Peyer's patch (tissue), 4 donors: ENCODE results near the gene CPAMD8. TPM values are rescaled to one million over a fixed set of nuclear protein-coding genes. Genes with fewer than 3 reads are reported as not detected.

Experiments
- DNase-seq, 3 donors: peaks; one replicate each; pipeline ENCODE4 v3.0.0-alpha.2; 2017 to 2019
- H3K27ac ChIP-seq, 4 donors: fragments of 200-600 bp; sonication (generic); one replicate each; pipeline ENCODE4 v1.5.1; 2016 to 2019
- H3K27me3 ChIP-seq, 2 donors: fragments of 200-600 bp; sonication (generic); one replicate each; pipeline ENCODE4 v1.5.1; 2019
- H3K36me3 ChIP-seq, 3 donors: fragments of 200-600 bp; sonication (generic); one replicate each; pipeline ENCODE4 v1.5.1; 2016 to 2019
- H3K4me1 ChIP-seq, 4 donors: fragments of 200-600 bp; sonication (generic); one replicate each; pipeline ENCODE4 v1.5.1; 2016 to 2019
- H3K4me3 ChIP-seq, 4 donors: fragments of 200-600 bp; sonication (generic); 1 replicate in 3 of 4; 2 replicates in 1 of 4; pipeline ENCODE4 v1.5.1; 2016 to 2019; ENCODE audit warnings: mild to moderate bottlenecking in 1 of 4
- H3K9me3 ChIP-seq, 4 donors: fragments of 200-600 bp; sonication (generic); one replicate each; pipeline ENCODE4 v1.5.1; 2016 to 2019; ENCODE audit warnings: mild to moderate bottlenecking in 1 of 4
- POLR2A ChIP-seq, 2 donors: fragments of 450-650 bp; IDR thresholded peaks; one replicate each; pipeline ENCODE4 v1.5.1; 2017; ENCODE audit warnings: antibody characterized with exemption in 2 of 2, mild to moderate bottlenecking in 2 of 2, moderate library complexity in 2 of 2
- total RNA-seq, 4 donors: library from RNA; depleted of rRNA; stranded (reverse); fragments of >200 nt; gene quantifications; one replicate each; pipeline ENCODE4 v1.1.0, GENCODE V29; 2016
- TF ChIP-seq, protein P1 (sequence below), 6 experiments: fragments of 450-650 bp in 4 of 6; fragments of 200-600 bp in 2 of 6; sonication (generic) in 1 of 6; IDR thresholded peaks; one replicate each; pipeline ENCODE4 v1.5.1; 2017 to 2019; ENCODE audit warnings: antibody characterized with exemption in 6 of 6, mild to moderate bottlenecking in 3 of 6, moderate library complexity in 1 of 6

Gene CPAMD8
- total RNA-seq, 4 donors from 2014 or later, result 2.6 to 10.7 (median 5.2) TPM

GRCh38 chr19:17073869-17074633 is 47.4 kb upstream of the CPAMD8 start:
- no peaks in the 10 kb centered on the region for H3K27me3 ChIP-seq
- DNase-seq, result peak in 2 of 3 donors; percentile 63 to 74
- peak overlapping the region; percentile 86 to 94 (median 92) for H3K27ac ChIP-seq
- H3K4me1 ChIP-seq, result peaks cover 0 to 33% (median 10%) of the 10 kb centered on the region in 4 donors
- no peak for TF ChIP-seq POLR2A (IDR thresholded peaks at IDR 0.05)
- TF ChIP-seq, protein P1, sequence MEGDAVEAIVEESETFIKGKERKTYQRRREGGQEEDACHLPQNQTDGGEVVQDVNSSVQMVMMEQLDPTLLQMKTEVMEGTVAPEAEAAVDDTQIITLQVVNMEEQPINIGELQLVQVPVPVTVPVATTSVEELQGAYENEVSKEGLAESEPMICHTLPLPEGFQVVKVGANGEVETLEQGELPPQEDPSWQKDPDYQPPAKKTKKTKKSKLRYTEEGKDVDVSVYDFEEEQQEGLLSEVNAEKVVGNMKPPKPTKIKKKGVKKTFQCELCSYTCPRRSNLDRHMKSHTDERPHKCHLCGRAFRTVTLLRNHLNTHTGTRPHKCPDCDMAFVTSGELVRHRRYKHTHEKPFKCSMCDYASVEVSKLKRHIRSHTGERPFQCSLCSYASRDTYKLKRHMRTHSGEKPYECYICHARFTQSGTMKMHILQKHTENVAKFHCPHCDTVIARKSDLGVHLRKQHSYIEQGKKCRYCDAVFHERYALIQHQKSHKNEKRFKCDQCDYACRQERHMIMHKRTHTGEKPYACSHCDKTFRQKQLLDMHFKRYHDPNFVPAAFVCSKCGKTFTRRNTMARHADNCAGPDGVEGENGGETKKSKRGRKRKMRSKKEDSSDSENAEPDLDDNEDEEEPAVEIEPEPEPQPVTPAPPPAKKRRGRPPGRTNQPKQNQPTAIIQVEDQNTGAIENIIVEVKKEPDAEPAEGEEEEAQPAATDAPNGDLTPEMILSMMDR (IDR thresholded peaks at IDR 0.05), result no peak
- H3K4me3 ChIP-seq, result peak overlapping the region; percentile 68 to 95 (median 84)
- peaks cover 0 to 7% (median 0%) of the 10 kb centered on the region in 3 donors for H3K36me3 ChIP-seq
- H3K9me3 ChIP-seq, result no peaks in the 10 kb centered on the region

GRCh38 chr19:17070912-17071311 is 44.3 kb upstream of the CPAMD8 start:
- DNase-seq, result no peak
- peaks cover 0 to 16% (median 0%) of the 10 kb centered on the region in 3 donors for H3K36me3 ChIP-seq
- peaks cover 0 to 15% (median 3%) of the 10 kb centered on the region in 4 donors for H3K4me1 ChIP-seq
- H3K27ac ChIP-seq, result no peak overlapping the region
- no peaks in the 10 kb centered on the region for H3K27me3 ChIP-seq
- no peak for TF ChIP-seq POLR2A (IDR thresholded peaks at IDR 0.05)
- TF ChIP-seq, protein P1 (IDR thresholded peaks at IDR 0.05), result no peak
- H3K9me3 ChIP-seq, result no peaks in the 10 kb centered on the region
- H3K4me3 ChIP-seq, result no peak overlapping the region

DNA sequence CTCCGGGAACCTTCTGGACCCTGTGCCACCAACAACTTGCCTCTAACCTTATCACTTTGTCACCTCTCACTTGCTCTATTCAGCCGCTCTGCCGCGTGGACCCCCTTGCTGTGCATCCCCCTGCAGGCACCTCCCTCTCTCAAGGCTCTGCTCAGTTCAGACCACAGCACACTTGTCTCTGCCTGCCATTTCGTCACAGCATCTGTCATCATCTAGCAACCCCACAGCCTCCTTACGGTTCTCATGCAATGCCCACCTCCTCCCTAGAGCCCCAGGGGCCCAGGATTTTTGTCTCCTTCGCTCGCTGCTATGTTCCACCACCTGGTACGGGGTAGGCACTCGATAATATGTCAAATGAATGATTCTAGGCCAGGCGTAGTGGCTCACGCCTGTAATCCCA is 43.8 kb upstream of the CPAMD8 start:
- Histone ChIP-seq H3K9me3 (no peaks in the 10 kb centered on the region), H3K36me3 (peaks cover 0 to 16% (median 0%) of the 10 kb centered on the region in 3 donors), H3K27ac (no peak overlapping the region), H3K4me3 (no peak overlapping the region), H3K27me3 (no peaks in the 10 kb centered on the region), H3K4me1 (peaks cover 0 to 15% (median 3%) of the 10 kb centered on the region in 4 donors)
- TF ChIP-seq, protein P1 (IDR thresholded peaks at IDR 0.05), result no peak
- TF ChIP-seq POLR2A (IDR thresholded peaks at IDR 0.05), result no peak
- no peak for DNase-seq

GRCh38 chr19:17069193-17069592 is 42.6 kb upstream of the CPAMD8 start:
- H3K27ac ChIP-seq, result no peak overlapping the region
- H3K9me3 ChIP-seq, result no peaks in the 10 kb centered on the region
- no peaks in the 10 kb centered on the region for H3K27me3 ChIP-seq
- H3K4me1 ChIP-seq, result peaks cover 0 to 10% (median 2%) of the 10 kb centered on the region in 4 donors
- no peak for DNase-seq
- no peak for TF ChIP-seq POLR2A (IDR thresholded peaks at IDR 0.05)
- TF ChIP-seq, protein P1 (IDR thresholded peaks at IDR 0.05), result no peak
- peaks cover 0 to 16% (median 0%) of the 10 kb centered on the region in 3 donors for H3K36me3 ChIP-seq
- no peak overlapping the region for H3K4me3 ChIP-seq

DNA sequence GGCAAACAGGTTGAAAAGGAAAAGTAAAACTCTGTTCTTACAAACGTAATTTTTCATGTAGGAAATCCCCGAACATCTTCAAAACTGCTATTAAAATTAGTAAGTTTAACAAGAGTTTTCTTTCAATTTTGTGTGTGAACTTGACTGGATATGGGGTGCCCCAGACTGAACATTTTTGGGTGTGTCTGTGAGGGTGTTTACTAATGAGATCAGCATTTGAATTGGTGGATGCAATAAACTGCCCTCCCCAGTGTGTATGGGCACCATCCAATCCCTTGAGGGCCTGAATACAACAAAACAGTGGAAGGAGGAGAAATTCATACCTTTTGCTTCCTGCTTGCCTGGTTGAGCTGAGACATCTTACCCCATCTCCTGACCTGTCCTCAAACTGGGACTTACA is 36.8 kb upstream of the CPAMD8 start:
- no peaks in the 10 kb centered on the region for H3K27me3 ChIP-seq
- H3K9me3 ChIP-seq, result no peaks in the 10 kb centered on the region
- H3K27ac ChIP-seq, result no peak overlapping the region
- H3K4me1 ChIP-seq, result peaks cover 0 to 5% (median 0%) of the 10 kb centered on the region in 4 donors
- TF ChIP-seq, protein P1 (IDR thresholded peaks at IDR 0.05), result no peak
- TF ChIP-seq POLR2A (IDR thresholded peaks at IDR 0.05), result no peak
- DNase-seq, result no peak
- H3K4me3 ChIP-seq, result no peak overlapping the region
- peaks cover 0 to 17% (median 0%) of the 10 kb centered on the region in 3 donors for H3K36me3 ChIP-seq
